GM18951 (cell line): ENCODE data around the gene PTDSS2.
"Not testable (repeated sequence)": the region's sequence is repeated elsewhere in the genome, so short reads cannot be mapped to it uniquely, and the experiment has no call there.

Source experiments
- POLR2A ChIP-seq: IDR thresholded peaks from 4 replicates; pipeline ENCODE4 v1.6.1; 2011; ENCODE audit warnings: mild to moderate bottlenecking; ENCODE audit not compliant: insufficient read length, insufficient read depth; ENCODE audit errors: extremely low read depth
- in situ Hi-C: fragments of 300-500 bp; cut with MboI; formaldehyde crosslinking; loops from one replicate; pipeline ENCODE4 v1.12.0; 2022; ENCODE audit warnings: low sequenced_read_pairs, mixed read lengths, inconsistent platforms; ENCODE audit not compliant: unreplicated experiment

The PTDSS2 gene

DNA sequence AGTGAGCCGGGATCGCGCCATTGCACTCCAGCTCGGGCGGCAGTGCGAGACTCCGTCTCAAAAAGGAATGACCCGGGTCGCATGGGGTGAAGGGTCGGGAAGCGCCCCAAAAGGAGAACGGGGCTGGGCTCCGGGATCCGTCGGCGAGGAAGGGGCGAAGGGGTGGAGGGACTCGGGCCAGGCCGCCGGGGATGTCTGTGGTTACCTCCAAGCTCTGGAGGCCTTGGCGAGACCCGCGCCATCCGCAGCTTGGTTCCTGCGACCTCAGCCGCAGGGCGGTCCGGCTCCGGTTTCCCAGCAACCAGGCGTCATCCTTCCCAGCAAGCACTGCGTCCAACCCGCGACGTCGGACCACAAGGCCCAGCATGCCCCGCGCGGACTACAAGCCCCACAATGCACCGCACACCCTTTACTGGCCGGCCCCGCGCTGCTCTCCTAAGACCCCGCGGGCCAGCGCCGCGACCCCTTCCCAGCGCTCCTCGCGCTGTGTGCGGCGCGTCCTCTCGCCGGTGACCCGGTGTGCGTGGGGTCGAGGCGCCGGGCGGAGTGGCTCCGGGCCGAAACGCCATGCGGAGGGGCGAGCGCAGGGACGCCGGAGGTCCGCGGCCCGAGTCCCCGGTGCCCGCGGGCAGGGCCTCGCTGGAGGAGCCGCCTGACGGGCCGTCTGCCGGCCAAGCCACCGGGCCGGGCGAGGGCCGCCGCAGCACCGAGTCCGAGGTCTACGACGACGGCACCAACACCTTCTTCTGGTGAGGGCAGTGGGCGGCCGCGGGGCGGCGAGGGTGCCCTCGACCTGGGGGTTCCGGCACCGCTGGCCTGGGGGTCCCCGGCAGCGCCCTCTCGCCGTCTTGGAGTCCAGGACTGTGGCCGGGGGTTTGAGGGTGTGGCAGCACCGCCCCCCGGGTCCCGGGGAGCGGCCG is at the start of gene PTDSS2:
Gene PTDSS2 (plus strand): TSS at position 391 of the 920 bp plus-strand sequence. CDS start 177 bp downstream, at position 568.
- peak; percentile 70 for TF ChIP-seq POLR2A
- in situ Hi-C loops: no loop called here

DNA sequence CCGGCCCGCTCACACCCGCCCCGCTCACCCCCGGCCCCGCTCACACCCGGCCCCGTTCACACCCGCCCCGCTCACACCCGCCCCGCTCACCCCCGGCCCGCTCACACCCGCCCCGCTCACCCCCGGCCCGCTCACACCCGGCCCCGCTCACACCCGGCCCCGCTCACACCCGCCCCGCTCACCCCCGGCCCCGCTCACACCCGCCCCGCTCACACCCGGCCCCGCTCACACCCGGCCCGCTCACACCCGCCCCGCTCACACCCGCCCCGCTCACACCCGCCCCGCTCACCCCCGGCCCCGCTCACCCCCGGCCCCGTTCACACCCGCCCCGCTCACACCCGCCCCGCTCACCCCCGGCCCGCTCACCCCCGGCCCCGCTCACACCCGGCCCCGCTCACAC is 48.9 kb upstream of the PTDSS2 start:
- in situ Hi-C loops: not testable (repeated sequence)

DNA sequence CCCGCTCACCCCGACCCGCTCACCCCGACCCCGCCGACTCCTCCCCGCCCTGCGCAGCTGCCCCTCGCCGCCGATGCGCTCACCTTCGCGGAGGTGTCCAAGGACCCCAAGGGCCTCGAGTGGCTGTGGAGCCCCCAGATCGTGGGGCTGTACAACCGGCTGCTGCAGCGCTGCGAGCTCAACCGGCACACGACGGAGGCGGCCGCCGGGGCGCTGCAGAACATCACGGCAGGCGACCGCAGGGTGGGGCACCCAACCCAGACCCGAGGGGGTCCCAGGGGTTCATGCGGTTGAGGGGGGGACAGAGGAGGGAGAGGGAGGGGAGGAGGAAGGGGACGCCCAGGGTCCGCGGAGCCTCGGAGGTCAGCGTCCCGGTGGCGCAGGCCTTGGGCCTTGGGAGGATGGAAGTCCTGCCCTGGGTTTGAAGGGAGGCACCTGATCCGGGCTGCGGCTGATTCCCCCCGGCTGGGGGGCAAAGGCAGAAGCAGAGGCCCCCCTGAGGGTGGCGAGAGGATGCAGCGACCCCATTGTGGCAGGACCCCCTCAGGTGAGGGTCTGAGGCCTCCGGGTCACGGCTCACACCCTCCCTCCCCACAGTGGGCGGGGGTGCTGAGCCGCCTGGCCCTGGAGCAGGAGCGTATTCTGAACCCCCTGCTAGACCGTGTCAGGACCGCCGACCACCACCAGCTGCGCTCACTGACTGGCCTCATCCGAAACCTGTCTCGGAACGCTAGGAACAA is 46.9 kb upstream of the PTDSS2 start:
- TF ChIP-seq POLR2A: no peak
- in situ Hi-C loops: no loop called here

DNA sequence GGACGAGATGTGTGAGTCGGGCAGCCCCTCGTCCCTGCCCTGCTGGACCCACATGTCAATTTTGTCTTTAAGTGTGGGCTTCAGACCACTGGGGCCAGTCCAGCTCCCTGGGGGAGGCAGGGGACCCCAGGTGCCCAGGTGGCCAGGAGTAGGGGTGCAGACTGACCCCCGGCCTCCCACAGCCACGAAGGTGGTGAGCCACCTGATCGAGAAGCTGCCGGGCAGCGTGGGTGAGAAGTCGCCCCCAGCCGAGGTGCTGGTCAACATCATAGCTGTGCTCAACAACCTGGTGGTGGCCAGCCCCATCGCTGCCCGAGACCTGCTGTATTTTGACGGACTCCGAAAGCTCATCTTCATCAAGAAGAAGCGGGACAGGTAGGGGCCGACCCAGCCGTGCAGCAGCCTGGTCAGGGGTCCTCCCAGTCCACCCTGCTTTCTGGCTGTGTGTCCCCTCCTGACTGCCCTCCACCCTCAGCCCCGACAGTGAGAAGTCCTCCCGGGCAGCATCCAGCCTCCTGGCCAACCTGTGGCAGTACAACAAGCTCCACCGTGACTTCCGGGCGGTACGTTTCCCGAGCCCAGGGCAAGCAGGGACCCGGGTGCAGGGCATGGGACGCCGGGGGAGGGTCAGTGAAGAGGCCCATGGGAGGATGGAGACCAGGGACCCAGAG is 46.2 kb upstream of the PTDSS2 start:
- no peak for TF ChIP-seq POLR2A
- in situ Hi-C loops: no loop called here

DNA sequence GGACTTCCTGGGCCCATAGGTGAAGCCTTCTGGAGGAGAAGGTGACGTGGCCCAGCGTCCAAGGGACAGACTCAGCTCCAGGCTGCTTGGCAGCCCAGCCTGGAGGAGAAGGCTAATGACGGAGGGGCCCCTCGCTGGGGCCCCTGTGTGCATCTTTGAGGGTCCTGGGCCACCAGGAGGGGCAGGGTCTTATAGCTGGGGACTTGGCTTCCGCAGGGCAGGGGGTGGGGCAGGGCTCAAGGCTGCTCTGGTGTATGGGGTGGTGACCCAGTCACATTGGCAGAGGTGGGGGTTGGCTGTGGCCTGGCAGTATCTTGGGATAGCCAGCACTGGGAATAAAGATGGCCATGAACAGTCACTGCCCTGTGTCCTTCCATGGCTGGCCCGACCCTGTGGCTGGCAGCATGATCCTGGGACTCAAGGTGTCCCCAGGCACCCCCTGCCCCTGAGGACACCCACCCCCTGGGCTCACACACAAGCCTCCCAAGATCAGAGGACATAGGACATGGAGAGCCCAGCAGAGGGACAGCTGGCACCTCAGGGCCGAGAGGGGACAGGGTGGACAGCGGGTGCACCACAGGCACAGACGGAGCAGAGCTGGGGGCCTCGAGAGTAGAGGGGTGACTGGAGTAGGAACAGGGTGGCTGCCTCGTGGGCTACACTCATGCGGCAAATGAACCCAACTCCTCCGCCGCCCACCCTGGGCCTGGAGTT is 45.4 kb upstream of the PTDSS2 start:
- TF ChIP-seq POLR2A: no peak
- in situ Hi-C loops: no loop called here

DNA sequence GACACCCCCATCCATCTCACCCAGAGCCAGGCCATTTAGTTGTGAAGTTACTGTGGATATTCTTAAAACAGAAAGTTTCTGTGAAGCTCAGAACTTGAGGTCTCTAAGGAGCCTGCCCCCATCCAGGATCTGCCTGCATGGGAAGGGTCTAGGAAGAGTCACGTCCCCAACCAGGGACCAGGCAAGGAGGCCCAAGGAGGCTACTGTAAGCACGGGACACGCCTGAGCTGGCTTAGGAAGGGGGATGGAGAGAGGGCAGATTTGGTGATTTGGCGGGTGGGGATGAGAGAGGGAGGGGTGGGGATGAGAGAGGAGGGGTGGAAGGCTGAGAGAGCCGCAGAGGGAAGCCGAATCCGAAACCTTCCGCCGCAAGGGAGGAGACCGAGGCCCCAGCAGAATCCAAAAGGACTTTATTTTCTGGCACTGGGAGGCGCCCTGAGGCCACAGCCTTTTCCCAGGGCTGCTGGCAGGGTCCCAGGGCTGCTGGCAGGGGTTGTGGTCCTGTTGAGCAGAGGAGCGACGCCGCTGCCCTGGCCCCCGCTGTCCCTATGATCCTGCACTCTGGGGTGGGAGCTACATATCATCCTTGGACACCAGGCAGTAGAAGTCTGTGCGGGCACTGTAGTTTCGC is 44.6 kb upstream of the PTDSS2 start:
- in situ Hi-C loops: no loop called here

DNA sequence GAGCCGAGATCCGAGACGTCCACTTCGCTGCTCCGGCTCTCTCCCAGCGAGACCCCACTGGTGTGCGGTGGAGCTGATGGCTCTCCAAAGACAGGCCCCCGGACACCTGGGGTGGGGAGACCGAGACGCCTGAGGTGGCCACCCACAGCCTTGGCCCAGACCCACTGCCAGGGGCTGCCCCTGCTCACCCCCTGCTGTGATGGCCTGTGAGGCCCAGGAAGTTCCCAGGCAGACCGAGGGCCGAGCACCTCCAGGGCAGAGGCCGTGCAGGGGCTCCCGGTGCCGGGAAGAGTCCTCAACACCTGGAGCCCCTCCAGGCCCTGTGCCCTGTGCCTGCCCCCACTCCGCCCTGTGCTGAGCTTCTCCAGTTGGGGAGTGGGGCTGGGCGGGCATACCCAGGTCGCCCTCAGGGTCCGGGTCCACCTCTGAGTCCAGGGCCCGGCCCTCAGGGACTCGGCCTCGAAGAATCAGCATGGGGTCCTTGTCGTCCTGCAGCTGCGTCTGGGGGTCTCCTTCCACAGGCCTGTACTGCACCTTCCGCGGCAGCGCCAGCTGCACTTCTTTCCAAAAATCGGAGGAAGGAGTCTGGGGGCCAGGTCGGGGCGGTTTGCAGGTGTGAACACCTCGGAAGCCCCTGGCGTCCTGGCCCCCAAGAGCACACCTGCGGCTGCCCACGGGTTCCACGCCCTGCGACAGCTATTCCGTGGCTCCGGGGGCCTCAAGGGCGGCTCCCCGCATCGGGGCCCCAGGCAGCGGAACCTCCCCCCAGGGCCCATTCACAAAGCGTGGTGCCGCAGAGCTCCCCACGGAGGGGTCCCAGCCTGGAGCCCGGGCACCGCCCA is 43.9 kb upstream of the PTDSS2 start:
- TF ChIP-seq POLR2A: no peak
- in situ Hi-C loops: no loop called here

More for the DNA sequence above, 44.6 kb upstream of the PTDSS2 start:
- TF ChIP-seq POLR2A: no peak

DNA sequence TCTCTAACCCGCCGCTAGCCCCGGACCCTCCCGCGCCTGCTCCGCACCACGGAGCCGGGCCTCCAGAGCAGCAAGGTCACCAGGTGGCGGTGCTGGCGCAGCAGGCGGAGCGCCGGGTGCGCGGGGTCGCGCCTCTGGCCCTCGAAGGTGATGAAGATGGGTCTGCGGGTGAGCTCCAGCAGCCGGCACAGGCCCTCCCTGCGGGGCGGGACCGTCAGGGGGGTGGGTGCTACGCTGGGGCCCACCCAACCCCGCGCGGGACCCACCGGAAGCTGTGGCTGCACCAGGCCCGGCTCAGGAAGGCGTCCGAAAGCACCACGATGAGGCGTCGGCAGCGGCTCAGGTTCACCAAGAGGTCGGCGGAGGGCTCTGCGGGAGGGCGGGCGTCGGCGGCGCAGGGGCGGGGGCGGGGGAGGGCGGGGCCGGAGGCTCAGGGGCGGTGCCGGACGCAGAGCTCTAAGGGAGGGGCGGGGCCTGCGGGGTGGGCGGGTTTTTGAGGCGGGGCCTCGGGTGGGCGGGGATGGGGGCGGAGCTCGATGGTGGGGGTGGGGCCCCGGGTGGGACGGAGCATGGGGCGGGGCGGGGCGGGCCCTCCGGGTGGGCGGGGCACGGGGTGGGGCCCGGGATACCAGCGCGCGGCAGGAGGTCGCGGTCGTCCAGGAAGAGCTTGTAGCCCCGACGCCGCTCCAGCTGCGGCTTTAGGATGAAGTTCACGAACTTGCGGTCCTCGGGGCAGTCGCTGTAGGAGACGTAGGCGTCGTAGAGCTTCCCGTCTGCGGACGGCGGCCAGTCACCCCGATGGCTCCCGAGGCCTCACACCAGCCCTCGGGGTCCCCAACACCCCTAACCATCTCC is 43.1 kb upstream of the PTDSS2 start:
- in situ Hi-C loops: no loop called here
- peak; percentile 28 for TF ChIP-seq POLR2A

DNA sequence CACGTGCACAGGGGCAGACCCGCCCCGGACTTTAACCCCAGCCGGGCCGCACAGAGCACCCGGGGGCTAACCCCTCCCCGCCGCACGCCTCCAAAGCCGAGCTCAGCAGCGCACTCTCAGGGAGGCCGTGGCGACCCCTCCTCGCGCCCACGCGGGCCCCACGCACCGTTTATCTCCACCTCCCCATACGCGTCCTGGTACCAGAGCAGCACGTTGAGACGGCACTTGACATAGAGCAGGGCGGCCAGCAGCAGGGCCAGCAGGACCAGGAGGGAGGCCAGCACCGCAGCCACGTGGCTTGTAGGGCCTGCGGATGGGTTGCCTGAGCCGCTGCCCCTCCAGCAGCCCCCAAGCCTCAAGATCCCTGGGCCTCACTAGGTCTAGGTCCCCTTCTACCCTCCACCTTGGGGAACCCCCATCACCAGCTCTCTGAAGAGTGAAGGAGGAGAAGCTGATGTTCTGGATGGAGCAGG is 42.4 kb upstream of the PTDSS2 start:
- in situ Hi-C loops: no loop called here

DNA sequence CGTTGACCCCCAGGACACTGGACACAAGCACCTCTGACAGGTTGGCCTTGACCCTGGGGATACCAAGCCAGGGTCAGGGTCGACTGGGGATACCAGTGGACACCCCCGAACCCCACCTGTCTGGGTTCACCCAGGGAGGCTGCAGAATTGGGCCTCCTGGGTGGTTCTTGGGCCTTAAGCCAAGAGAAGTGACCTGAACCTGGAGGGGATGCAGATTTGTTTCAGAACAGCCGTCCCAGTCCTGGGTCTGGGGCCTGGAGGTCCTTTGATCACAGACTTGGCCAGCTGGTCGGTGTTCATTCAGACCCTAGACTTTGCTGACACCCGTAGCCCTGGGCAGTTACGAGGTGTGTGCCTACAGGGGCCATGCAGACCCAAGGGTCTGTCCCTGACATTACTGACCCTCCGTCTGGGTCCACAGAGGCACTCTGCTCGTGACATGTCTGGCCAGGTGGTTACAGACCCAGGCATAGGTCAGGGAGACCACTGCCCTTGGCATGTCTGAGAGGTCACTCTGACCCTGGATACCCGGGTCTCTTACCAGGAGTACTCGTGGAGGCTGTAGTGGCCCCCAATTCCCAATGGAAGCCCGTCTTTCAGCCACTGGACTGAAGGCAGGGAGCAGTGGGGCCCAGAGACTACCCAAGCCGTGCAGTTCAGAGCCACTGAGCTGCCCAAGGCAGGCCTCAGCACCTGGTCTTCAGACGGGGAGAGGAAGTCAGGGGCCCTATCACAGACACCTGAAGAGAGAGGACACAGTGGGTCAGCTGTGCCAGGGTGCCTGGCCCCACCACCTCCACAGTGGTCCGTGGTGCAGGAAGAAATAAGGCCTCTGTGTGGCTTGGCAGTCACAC is 41.7 kb upstream of the PTDSS2 start:
- TF ChIP-seq POLR2A: no peak
- in situ Hi-C loops: no loop called here

More for the DNA sequence above, 42.4 kb upstream of the PTDSS2 start:
- no peak for TF ChIP-seq POLR2A

DNA sequence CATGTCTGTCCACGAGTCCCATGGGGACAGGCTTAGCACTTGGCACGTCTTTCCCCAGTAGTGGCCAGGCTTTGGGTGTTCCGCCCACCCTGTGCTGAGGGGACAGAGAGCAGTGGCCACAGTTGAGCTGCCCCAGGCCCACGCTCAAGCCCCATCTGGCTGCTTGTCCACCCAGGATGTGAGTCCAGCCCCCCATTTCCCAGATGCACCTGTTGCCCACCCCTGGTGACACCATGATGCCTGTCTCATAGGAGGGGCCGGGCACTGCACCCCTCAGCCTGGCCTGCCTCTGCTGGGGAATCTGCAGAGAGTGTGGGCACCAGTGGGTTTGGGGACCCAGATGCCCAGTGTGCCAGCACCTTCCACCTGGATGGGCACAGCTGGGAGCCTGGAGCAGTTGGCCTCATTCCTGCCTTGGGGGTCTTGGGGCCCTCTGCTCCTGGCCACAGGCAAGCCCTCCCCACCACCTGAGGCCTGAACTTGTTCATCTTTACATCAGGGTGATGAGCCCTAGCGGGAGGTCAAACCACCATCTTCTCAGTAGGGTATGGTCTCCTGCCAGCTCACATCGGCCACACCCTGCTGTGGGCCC is 41.0 kb upstream of the PTDSS2 start:
- TF ChIP-seq POLR2A: no peak
- in situ Hi-C loops: no loop called here
